ENCODE data around the gene STK39. TPM values are rescaled to one million over a fixed set of nuclear protein-coding genes. Genes with fewer than 3 reads are reported as not detected.

The STK39 gene
- total RNA-seq, 1 donor from 2014 or later, result 46.0 TPM

- DNase-seq (ENCODE audit: low read depth), result no peak
- no peak for TF ChIP-seq CTCF (conservative IDR thresholded peaks at IDR 0.05; ENCODE audit: low read depth, low read length)
- no peak overlapping the region for H3K4me3 ChIP-seq (ENCODE audit: low read depth, low read length)
Measured at GRCh38 chr2:167962436-167963226, 284.8 kb downstream of the STK39 start.

GRCh38 chr2:167961536-167962048, 285.8 kb downstream of the STK39 start:
- no peak for TF ChIP-seq CTCF (conservative IDR thresholded peaks at IDR 0.05; ENCODE audit: low read depth, low read length)
- no peak overlapping the region for H3K4me3 ChIP-seq (ENCODE audit: low read depth, low read length)
- DNase-seq (ENCODE audit: low read depth), result no peak

GRCh38 chr2:167960089-167960747, 287.2 kb downstream of the STK39 start:
- DNase-seq (ENCODE audit: low read depth), result no peak
- H3K4me3 ChIP-seq (ENCODE audit: low read depth, low read length), result no peak overlapping the region
- no peak for TF ChIP-seq CTCF (conservative IDR thresholded peaks at IDR 0.05; ENCODE audit: low read depth, low read length)

GRCh38 chr2:167957662-167958061, 289.7 kb downstream of the STK39 start:
- DNase-seq (ENCODE audit: low read depth), result no peak
- no peak overlapping the region for H3K4me3 ChIP-seq (ENCODE audit: low read depth, low read length)
- no peak for TF ChIP-seq CTCF (conservative IDR thresholded peaks at IDR 0.05; ENCODE audit: low read depth, low read length)

- H3K4me3 ChIP-seq (ENCODE audit: low read depth, low read length), result no peak overlapping the region
- no peak for TF ChIP-seq CTCF (conservative IDR thresholded peaks at IDR 0.05; ENCODE audit: low read depth, low read length)
- DNase-seq (ENCODE audit: low read depth), result no peak
Measured at GRCh38 chr2:167955264-167955906, 292.0 kb downstream of the STK39 start.

- TF ChIP-seq CTCF (conservative IDR thresholded peaks at IDR 0.05; ENCODE audit: low read depth, low read length), result no peak
- H3K4me3 ChIP-seq (ENCODE audit: low read depth, low read length), result no peak overlapping the region
- DNase-seq (ENCODE audit: low read depth), result no peak
Measured at GRCh38 chr2:167954495-167954894, 292.9 kb downstream of the STK39 start.
